HG03439 (cell line): ENCODE data around the gene DNM3.

Experiments used
- ATAC-seq: cut with Tn5 transposase; IDR thresholded peaks from one replicate; pipeline ENCODE4 v1.9.1; 2021; ENCODE audit warnings: mild to moderate bottlenecking, moderate library complexity; ENCODE audit not compliant: unreplicated experiment

DNM3 gene

GRCh38 chr1:172442404-172442803 is 601.1 kb downstream of the DNM3 start:
- no peak for ATAC-seq

DNA sequence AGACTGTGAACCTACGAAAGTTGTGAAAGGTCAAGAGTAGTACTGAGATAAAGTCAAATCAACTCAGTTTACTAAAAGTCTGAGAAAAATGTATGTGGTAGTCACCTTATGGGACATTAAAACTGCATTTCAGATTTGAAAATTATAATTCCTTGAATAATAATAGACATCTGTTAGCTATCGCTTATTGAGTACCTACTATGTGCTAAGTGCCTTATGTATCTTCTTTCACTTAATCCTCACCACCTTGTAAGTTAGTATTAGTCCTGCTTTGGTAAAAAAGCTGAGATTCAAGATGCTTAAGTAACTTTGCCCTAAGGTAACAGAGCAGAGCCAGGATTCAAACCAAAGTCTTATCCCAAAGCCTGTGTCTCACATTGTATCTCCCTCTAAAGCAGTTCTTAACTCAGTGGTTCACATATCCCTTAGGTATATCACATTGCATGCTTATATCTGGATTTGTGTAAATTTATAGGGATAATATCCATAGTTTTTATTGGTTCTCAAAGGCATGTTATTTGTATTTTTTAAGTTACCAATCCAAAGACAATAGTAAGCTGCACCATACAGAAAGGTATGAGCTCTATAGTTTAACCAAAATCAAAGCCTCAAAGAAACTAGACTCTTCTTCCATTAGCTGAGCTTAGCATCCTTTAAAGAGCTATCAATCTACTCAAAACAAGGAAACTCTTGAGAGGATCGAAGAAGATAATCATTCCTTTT is 601.7 kb downstream of the DNM3 start:
- ATAC-seq = no peak

DNA sequence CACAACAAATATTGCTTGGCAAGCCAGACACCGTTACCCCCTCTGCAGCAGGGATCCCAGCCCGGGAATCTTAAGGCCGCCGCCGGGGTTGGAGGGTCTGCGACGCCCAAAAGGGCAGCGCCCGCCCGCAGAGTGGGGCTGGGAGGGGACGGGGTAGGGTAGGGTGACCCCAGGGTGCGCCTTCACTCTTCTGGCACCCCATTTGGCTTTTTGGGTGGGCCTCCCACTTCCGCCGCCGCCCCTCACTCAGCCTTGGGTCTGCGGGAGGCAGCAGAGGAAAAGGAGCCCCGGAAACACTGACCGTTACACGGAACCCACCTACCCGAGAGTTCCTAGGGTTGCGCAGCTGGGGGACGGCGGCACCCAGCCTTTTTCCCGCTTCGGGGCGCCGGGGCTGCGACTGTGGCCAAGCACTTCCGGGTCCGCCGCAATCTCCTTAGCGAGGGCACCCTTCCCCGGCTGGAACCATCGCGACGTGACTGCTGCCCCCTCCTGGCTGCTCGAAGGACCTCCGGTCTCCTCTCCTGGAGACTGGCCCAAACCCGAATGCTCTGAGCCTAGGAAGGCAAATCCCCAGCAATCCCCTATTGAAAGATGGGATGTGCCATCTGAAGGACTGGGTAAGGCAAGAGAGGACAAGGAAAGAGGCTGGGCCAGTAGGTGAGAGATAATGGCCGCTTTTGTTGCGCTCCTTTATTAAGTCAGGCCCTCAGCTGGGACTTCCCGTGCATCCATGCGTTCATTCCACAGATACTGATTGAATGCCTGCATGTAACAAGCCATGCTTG is 602.6 kb downstream of the DNM3 start, which contains the start of gene PIGC:
Gene PIGC, minus strand, starts transcription at position 404 of the 788 bp plus-strand sequence. CDS start 1,447 bp downstream, outside the sequence.
- ATAC-seq = peak; percentile 100

DNA sequence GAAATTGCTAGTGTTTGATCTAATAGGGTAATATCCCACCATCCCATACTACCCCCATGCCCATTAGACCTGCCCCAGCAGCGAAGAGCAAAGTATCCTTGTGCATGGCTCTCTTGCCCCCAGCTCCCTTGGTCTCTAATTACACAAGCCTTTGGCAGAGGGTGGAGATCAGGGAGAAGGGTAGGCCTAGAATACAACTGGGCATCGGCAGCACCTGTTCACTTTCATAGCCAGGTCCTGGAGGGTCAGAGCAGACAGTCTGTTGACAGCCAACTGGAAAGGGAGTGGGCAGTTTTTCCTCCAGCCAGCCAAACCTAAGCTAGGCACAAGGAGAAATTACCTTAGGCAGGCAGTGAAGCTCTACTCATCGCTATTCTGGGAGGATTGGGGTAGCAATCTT is 605.2 kb downstream of the DNM3 start:
- no peak for ATAC-seq

DNA sequence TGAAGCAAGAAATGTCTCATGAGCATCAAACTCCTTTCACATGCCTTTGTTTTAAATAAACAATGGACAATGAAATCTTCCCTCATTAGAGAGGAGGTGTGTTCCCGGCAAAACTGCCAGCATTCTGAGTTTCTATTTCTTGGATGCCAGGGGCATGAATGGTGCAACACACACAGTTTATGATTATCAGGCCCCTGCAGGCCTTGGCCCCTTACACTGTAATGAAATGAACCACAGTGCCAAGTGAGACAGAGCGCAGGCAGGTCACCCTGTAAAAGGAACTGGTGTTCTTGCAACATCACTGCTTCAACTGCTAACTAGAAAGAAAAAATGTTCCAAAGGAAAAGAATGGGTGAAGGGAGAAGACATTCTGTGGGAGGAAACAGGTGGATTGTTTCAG is 606.3 kb downstream of the DNM3 start:
- ATAC-seq = no peak

DNA sequence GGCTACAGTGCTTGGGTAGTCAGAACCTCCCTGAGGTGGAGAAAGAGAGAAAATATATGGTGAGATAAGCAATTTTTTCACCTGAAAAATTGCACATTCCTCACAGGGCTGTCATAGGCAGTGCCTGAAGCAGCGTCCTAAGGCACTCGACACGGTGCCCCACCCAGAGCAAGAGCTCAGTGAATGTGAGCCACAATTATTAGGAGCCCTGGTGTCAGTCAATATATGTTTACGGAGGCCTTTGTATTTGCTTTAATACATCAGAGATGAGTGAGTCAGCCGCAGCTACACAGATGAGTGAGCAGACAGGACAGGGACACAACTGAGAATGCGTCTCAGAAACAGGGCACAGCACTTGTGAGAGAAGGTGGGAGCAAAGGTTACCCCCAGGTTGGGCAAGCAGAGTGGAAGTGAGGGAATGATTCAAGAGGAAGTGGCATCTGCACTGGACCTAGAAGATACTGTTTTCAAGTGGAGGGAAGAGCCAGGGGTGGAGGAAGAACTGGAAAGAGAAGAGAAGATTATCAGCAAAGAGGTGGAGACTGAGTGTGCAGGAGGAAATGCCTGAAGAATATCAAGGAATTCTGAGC is 607.8 kb downstream of the DNM3 start:
- no peak for ATAC-seq

- ATAC-seq = peak; percentile 86
Measured at GRCh38 chr1:172449585-172450523, 608.6 kb downstream of the DNM3 start.

- no peak for ATAC-seq
Measured at GRCh38 chr1:172450524-172450885, 609.2 kb downstream of the DNM3 start.

GRCh38 chr1:172451002-172451443 is 609.7 kb downstream of the DNM3 start:
- no peak for ATAC-seq

DNA sequence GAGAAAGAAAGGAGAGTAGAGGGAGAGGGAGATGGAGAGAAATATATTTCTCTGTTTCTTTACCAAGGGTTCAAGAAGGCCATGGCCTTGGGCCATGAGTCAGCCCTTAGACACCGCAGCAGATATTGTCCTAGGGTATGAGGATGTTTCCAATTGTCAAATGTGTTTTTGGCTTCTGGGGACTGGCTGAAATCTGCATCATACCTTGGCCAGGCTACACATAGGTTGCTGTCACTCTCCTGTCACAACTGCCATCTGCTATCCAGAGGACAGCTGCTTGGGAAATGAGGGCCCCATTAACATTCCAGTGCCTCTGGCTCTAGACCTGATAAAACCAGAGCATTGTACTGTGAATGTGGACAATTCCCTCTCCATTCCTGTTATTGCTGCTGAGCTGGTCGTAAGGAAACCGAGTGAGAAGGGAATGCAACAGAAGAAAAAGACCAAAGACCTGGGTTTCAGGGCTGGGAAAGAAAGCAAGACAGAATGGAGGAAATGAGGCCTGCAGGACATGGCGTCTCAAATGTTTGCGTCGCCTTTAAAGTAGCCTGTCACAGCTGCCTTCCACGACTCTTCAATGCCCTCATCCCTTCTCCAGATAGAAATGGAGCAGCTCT is 611.3 kb downstream of the DNM3 start:
- ATAC-seq = no peak

DNA sequence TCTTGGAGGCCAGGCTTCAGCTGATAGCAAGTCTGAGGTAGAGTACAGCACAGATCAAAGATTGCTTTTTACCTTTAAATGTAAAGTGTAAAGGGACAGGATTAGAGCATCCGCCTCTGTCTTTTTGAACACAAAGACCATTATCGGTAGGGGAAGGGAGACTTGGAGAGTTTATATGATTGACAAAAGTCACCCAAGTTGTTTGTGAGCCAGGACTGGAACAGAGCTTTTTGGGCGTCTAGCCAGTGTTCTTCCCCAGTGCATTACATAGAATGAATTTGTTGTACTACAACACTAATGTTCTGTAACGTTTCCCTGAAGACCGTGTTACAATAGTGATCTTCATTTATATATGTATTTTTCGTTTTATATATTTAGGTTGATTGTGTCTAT is 611.9 kb downstream of the DNM3 start:
- ATAC-seq = no peak

DNA sequence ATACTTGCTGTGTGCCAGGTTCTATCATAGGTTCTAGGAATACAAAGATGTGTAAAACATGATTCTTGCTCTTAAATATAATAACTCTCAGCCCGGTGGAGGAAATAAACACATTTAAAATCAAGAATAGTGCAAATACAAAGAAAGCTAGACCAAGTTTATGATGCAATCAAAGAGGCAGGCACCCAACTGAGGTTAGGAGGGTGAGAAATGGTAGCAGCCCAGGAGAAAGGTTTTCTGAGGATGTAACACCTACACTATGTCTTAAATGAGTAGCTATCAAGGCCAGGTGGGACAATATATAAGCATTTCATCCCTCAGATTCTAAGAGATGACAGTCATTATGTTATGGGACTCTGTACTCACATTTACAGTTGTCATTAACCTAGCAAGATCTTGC is 612.3 kb downstream of the DNM3 start:
- ATAC-seq = no peak

DNA sequence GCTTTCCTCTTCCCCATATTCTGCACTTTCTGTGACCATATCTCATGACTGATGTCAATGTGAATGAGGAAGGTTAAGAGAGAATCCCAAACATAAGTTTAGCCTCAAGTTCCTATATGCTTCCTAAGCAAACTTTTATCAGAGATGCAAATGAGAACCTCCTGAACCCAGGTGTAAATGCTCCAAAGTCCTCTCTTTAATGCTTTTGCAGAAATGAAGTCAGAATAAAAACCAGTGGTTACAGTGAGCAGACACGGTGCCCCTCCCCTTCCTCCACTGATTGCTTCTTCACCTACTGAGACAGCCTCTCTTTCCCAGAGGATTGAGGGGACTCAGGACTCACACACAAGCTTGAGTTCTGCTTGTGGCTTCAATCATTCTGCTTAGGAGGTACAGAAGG is 614.2 kb downstream of the DNM3 start:
- ATAC-seq = no peak

GRCh38 chr1:172456344-172456769 is 615.1 kb downstream of the DNM3 start:
- no peak for ATAC-seq

DNA sequence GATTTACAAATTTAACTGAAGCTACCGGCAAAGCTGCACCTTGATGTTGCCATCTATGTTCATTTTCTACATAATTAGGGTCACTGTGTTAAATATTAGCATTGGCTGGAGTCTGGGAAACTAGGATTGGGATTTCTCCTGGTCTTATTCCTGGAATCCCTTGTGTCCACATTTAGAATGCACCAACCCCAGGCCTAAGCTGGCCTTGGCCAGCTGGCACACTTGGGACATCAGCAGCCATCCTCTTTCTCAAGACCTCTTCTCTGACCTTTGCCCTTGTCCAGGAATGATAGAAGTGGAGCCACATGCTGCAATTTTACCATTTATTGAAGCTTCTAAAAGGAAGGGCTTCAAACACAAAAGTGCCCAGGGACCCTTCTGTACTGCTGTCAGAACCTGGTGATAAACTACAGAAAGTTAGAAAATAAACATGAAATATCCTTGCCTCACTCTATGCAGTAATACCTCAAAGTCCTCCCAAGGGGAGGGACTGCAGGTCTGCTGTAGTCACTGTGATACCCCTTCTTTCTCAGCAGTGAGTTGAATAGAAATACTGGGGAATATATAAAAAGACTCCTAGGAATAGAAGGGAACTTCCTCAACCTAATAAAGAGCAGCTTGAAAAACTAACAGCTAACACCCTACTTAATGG is 616.3 kb downstream of the DNM3 start:
- no peak for ATAC-seq

GRCh38 chr1:172460177-172460576 is 618.9 kb downstream of the DNM3 start:
- ATAC-seq = no peak

- ATAC-seq = no peak
Measured at GRCh38 chr1:172460887-172461315, 619.6 kb downstream of the DNM3 start.
